ENCODE measurements around the gene UBE2L3.

The UBE2L3 gene

DNA sequence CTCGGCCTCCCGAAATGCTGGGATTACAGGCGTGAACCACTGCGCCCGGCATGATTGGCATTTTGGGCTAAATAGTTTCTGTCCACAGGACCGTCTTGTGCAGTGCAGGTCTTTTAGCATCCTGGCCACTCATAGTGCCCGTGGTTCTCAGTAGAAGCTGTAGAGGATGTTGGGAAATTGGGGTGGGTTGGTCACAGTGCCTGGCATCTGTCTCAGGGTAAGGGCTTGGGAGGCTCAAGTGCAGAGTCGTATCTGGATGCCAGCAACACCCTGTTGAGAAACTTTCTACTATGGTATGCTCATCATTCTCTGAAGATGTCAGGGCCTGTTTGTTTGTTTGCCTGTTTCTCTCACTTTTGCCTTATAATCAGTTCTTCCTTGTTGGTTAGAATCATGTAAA, 21.9 kb downstream of the UBE2L3 start:
- TF ChIP-seq EZH2phosphoT487 (conservative IDR thresholded peaks at IDR 0.05; ENCODE audit: low read length) = no peak
- TF ChIP-seq, protein P1, sequence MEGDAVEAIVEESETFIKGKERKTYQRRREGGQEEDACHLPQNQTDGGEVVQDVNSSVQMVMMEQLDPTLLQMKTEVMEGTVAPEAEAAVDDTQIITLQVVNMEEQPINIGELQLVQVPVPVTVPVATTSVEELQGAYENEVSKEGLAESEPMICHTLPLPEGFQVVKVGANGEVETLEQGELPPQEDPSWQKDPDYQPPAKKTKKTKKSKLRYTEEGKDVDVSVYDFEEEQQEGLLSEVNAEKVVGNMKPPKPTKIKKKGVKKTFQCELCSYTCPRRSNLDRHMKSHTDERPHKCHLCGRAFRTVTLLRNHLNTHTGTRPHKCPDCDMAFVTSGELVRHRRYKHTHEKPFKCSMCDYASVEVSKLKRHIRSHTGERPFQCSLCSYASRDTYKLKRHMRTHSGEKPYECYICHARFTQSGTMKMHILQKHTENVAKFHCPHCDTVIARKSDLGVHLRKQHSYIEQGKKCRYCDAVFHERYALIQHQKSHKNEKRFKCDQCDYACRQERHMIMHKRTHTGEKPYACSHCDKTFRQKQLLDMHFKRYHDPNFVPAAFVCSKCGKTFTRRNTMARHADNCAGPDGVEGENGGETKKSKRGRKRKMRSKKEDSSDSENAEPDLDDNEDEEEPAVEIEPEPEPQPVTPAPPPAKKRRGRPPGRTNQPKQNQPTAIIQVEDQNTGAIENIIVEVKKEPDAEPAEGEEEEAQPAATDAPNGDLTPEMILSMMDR (IDR thresholded peaks at IDR 0.05; ENCODE audit: insufficient read depth, low read length, poor library complexity, severe bottlenecking) = no peak
- Histone ChIP-seq H2AFZ (ENCODE audit: low read depth, low read length, severe bottlenecking) (no peak overlapping the region), H3K9ac (ENCODE audit: low read length) (no peak overlapping the region), H3K4me2 (ENCODE audit: low read depth, low read length, poor library complexity, severe bottlenecking) (no peak overlapping the region), H3K4me3 (ENCODE audit: insufficient read depth, low read length, poor library complexity, severe bottlenecking) (no peak overlapping the region), H3K9me3 (ENCODE audit: insufficient read depth, low read length) (no peaks in the 10 kb centered on the region), H4K20me1 (ENCODE audit: low read depth, low read length) (no peaks in the 10 kb centered on the region), H3K79me2 (ENCODE audit: insufficient read depth, low read length) (peaks cover 80% of the 10 kb centered on the region), H3K27me3 (ENCODE audit: low read length) (no peaks in the 10 kb centered on the region), H3K9me2 (replicated peaks; ENCODE audit: insufficient read depth, low read length) (no peaks in the 10 kb centered on the region), H3F3A (ENCODE audit: insufficient read depth) (peaks cover 10% of the 10 kb centered on the region; the same call in 1 of the 2 replicates), H3K36me3 (ENCODE audit: low read length) (no peaks in the 10 kb centered on the region), H3K27ac (ENCODE audit: low read depth, low read length) (no peak overlapping the region)

DNA sequence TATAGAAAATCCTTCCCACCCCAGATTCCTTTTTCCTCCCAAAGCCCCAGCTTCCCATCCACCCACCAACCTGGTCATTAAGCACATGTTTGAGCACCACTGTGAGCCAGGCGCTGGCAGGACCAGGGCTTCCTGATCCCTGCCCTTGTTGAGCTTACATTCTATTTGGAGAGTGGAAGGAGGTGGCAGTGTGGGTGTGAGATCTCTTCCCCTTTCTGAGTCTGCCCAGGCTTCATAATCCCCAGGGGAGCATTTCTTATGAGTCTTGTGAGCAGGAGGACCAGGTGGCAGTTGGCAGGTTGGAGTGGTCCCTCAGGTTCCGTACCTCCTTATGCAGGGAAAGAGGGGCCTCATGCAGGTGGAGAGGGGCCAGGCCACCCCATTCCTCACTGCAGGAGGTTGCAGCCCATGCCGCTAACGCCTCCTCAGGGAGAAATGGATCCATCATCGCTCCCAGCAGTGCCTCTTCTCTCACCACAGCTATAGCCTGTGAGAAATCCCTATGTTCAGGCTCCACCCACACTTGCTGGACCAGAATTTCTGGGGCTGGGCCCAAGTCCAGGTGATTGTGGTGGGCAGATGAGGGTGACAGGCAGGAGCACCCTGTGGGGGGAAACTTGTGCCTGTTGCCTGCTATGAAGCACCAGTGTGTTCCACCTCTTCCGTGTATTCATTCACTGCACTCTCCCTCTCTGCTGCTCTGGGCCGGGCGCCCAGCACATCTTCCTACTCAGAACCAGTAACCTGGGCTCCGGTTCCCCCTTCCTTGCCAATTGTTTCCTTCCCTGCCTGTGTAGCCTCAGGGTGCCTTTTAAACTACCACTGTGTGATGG, 23.5 kb downstream of the UBE2L3 start:
- Histone ChIP-seq H3K9me3 (ENCODE audit: insufficient read depth, low read length) (no peaks in the 10 kb centered on the region), H3K4me2 (ENCODE audit: low read depth, low read length, poor library complexity, severe bottlenecking) (no peak overlapping the region), H3K27me3 (ENCODE audit: low read length) (no peaks in the 10 kb centered on the region), H3K79me2 (ENCODE audit: insufficient read depth, low read length) (peaks cover 81% of the 10 kb centered on the region), H3K9ac (ENCODE audit: low read length) (no peak overlapping the region), H3K36me3 (ENCODE audit: low read length) (no peaks in the 10 kb centered on the region), H2AFZ (ENCODE audit: low read depth, low read length, severe bottlenecking) (no peak overlapping the region), H3K27ac (ENCODE audit: low read depth, low read length) (no peak overlapping the region), H3K9me2 (replicated peaks; ENCODE audit: insufficient read depth, low read length) (no peaks in the 10 kb centered on the region), H3K4me3 (ENCODE audit: insufficient read depth, low read length, poor library complexity, severe bottlenecking) (no peak overlapping the region), H3F3A (ENCODE audit: insufficient read depth) (peaks cover 10% of the 10 kb centered on the region; the same call in 1 of the 2 replicates), H4K20me1 (ENCODE audit: low read depth, low read length) (no peaks in the 10 kb centered on the region)
- no peak for TF ChIP-seq EZH2phosphoT487 (conservative IDR thresholded peaks at IDR 0.05; ENCODE audit: low read length)
- TF ChIP-seq, protein P1 (IDR thresholded peaks at IDR 0.05; ENCODE audit: insufficient read depth, low read length, poor library complexity, severe bottlenecking) = no peak

DNA sequence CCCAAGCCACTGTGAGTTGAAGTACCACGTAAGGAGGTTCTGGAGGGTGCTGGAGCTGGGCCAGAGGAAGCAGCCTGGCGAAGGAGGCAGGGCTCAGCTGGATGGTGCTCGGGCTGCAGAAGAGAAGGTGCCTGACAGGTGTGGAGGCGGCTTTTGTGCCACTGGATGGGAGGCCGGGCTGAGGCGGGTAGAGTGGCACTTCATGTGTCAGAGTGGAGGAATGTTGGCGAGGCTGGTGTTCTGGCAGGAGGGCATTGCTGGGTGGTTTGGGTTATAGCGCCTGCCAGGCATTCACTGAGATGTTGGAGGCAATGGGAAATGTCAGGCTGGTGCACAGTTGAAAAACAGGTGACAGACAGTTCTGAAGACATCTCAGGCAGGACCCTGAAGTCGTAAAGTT, 24.2 kb downstream of the UBE2L3 start:
- H3K9ac ChIP-seq (ENCODE audit: low read length) = no peak overlapping the region

More for the DNA sequence above, 24.2 kb downstream of the UBE2L3 start:
- Histone ChIP-seq H4K20me1 (ENCODE audit: low read depth, low read length) (no peaks in the 10 kb centered on the region), H3K4me2 (ENCODE audit: low read depth, low read length, poor library complexity, severe bottlenecking) (no peak overlapping the region), H3K4me3 (ENCODE audit: insufficient read depth, low read length, poor library complexity, severe bottlenecking) (no peak overlapping the region), H3F3A (ENCODE audit: insufficient read depth) (peaks cover 10% of the 10 kb centered on the region; the same call in 1 of the 2 replicates), H3K9me3 (ENCODE audit: insufficient read depth, low read length) (no peaks in the 10 kb centered on the region), H3K36me3 (ENCODE audit: low read length) (no peaks in the 10 kb centered on the region), H3K79me2 (ENCODE audit: insufficient read depth, low read length) (peaks cover 76% of the 10 kb centered on the region), H3K9me2 (replicated peaks; ENCODE audit: insufficient read depth, low read length) (no peaks in the 10 kb centered on the region), H3K27ac (ENCODE audit: low read depth, low read length) (no peak overlapping the region), H3K27me3 (ENCODE audit: low read length) (no peaks in the 10 kb centered on the region), H2AFZ (ENCODE audit: low read depth, low read length, severe bottlenecking) (no peak overlapping the region)
- TF ChIP-seq, protein P1 (IDR thresholded peaks at IDR 0.05; ENCODE audit: insufficient read depth, low read length, poor library complexity, severe bottlenecking) = no peak
- no peak for TF ChIP-seq EZH2phosphoT487 (conservative IDR thresholded peaks at IDR 0.05; ENCODE audit: low read length)
